ENCODE data around the gene KRT31.
"Not testable (repeated sequence)": the region's sequence is repeated elsewhere in the genome, so short reads cannot be mapped to it uniquely, and the experiment has no call there.

The KRT31 gene

DNA sequence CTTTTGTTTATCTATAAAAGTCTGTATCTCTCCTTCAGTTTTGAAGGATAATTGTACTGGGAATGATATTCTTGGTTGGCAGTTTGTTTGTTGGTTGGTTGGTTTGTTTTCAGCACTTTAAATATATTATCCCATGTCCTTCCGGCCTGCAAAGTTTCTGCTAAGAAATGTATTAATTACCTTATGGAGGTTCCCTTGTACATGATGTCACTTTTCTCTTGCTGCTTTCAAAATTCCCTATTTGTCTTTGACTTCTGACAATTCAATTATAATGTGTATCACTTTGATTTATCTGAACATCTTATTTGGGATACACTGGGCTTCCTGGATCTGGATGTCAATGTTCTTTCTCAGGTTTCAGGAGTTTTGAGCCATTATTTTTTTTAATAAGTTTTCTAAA, 11.2 kb downstream of the KRT31 start:
- peaks cover 27% of the 10 kb centered on the region for H3K9me3 Mint-ChIP-seq
- peaks cover 13% of the 10 kb centered on the region for H3K27me3 Mint-ChIP-seq (ENCODE audit: low read depth, poor library complexity)
- H3K27ac Mint-ChIP-seq = no peak overlapping the region
- TF ChIP-seq CTCF (IDR thresholded peaks at IDR 0.05) = no peak
- DNase-seq = no peak
- peaks cover 20% of the 10 kb centered on the region for H3K4me1 Mint-ChIP-seq
- H3K4me3 Mint-ChIP-seq = no peak overlapping the region
- H3K36me3 Mint-ChIP-seq (ENCODE audit: low read depth) = peaks cover 11% of the 10 kb centered on the region

GRCh38 chr17:41383690-41384089, 13.7 kb downstream of the KRT31 start:
- TF ChIP-seq CTCF (IDR thresholded peaks at IDR 0.05) = no peak
- Mint-ChIP-seq H3K4me3 (no peak overlapping the region), H3K4me1 (peaks cover 2% of the 10 kb centered on the region), H3K27ac (no peak overlapping the region), H3K9me3 (peaks cover 22% of the 10 kb centered on the region), H3K27me3 (ENCODE audit: low read depth, poor library complexity) (peaks cover 9% of the 10 kb centered on the region), H3K36me3 (ENCODE audit: low read depth) (peaks cover 11% of the 10 kb centered on the region)
- DNase-seq = no peak

- Mint-ChIP-seq H3K4me3 (no peak overlapping the region), H3K27ac (no peak overlapping the region), H3K9me3 (peaks cover 17% of the 10 kb centered on the region), H3K36me3 (ENCODE audit: low read depth) (peaks cover 8% of the 10 kb centered on the region), H3K4me1 (peaks cover 15% of the 10 kb centered on the region), H3K27me3 (ENCODE audit: low read depth, poor library complexity) (peaks cover 9% of the 10 kb centered on the region)
- no peak for TF ChIP-seq CTCF (IDR thresholded peaks at IDR 0.05)
- DNase-seq = no peak
Observed at GRCh38 chr17:41382394-41382793, 15.0 kb downstream of the KRT31 start.

GRCh38 chr17:41381943-41382342, 15.5 kb downstream of the KRT31 start, which contains the start of gene KRT34:
KRT34 (minus strand) TSS chr17:41382306; CDS start chr17:41382246, 60 bp downstream.
- not testable (repeated sequence) for H3K27me3 Mint-ChIP-seq (ENCODE audit: low read depth, poor library complexity); H3K4me3 Mint-ChIP-seq; DNase-seq; H3K36me3 Mint-ChIP-seq (ENCODE audit: low read depth); H3K27ac Mint-ChIP-seq
- peaks cover 14% of the 10 kb centered on the region for H3K9me3 Mint-ChIP-seq
- H3K4me1 Mint-ChIP-seq = peaks cover 20% of the 10 kb centered on the region

GRCh38 chr17:41380091-41380490, 17.3 kb downstream of the KRT31 start:
- H3K36me3 Mint-ChIP-seq (ENCODE audit: low read depth); H3K27ac Mint-ChIP-seq; H3K4me3 Mint-ChIP-seq; DNase-seq; H3K27me3 Mint-ChIP-seq (ENCODE audit: low read depth, poor library complexity); H3K9me3 Mint-ChIP-seq: not testable (repeated sequence)
- peaks cover 23% of the 10 kb centered on the region for H3K4me1 Mint-ChIP-seq

- Mint-ChIP-seq H3K27ac (peak overlapping the region; percentile 0), H3K4me1 (peaks cover 23% of the 10 kb centered on the region), H3K36me3 (ENCODE audit: low read depth) (no peaks in the 10 kb centered on the region), H3K9me3 (peaks cover 9% of the 10 kb centered on the region), H3K27me3 (ENCODE audit: low read depth, poor library complexity) (peaks cover 8% of the 10 kb centered on the region), H3K4me3 (no peak overlapping the region)
- TF ChIP-seq CTCF (IDR thresholded peaks at IDR 0.05) = no peak
- DNase-seq = no peak
Observed at GRCh38 chr17:41377546-41377945, 19.9 kb downstream of the KRT31 start.

- Mint-ChIP-seq H3K4me1 (no peaks in the 10 kb centered on the region), H3K27me3 (ENCODE audit: low read depth, poor library complexity) (peaks cover 8% of the 10 kb centered on the region), H3K4me3 (no peak within 1 kb of the TSS), H3K9me3 (no peaks in the 10 kb centered on the region), H3K27ac (no peak within 1 kb of the TSS), H3K36me3 (ENCODE audit: low read depth) (no peaks in the 10 kb centered on the region)
- no peak for DNase-seq
- no peak for TF ChIP-seq CTCF (IDR thresholded peaks at IDR 0.05)
Observed at GRCh38 chr17:41369713-41370112, 27.7 kb downstream of the KRT31 start, which contains the start of gene KRT33B. KRT33B (minus strand) TSS chr17:41369813; CDS start chr17:41369750, 63 bp downstream.

All from nephron progenitor cell (in vitro differentiated cells).